ENCODE measurements around the gene PRRX2.

The PRRX2 gene

DNA sequence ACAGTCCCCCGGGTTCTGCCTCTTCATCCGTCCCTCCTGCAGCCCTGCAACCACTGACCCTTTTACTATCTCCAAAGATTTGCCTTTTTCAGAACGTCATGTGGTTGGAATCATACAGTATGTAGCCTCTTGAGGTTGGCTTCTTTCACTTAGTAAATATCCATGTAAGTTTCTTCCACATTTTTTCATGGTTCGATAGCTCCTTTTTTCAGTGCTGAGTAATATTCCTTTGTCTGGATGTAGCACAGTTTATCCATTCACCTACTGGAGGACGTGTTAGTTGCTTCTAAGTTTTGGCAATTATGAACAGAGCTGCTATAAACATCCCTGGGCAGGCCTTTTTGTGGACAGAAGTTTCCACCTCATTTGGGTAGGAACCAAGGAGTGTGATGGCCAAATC is 27.1 kb downstream of the PRRX2 start:
- TF ChIP-seq CTCF (IDR thresholded peaks at IDR 0.05; ENCODE audit: low read depth, low read length, poor library complexity, severe bottlenecking) (no peak), EZH2phosphoT487 (IDR thresholded peaks at IDR 0.05; ENCODE audit: borderline replicate concordance, low read length) (no peak)
- H3K79me2 ChIP-seq (ENCODE audit: control insufficient read depth, low read length): no peaks in the 10 kb centered on the region
- H3K4me1 ChIP-seq (ENCODE audit: control insufficient read depth, low read length): no peaks in the 10 kb centered on the region
- no peaks in the 10 kb centered on the region for H3F3A ChIP-seq (ENCODE audit: control insufficient read depth, insufficient read depth)
- no peak overlapping the region for H3K4me2 ChIP-seq (ENCODE audit: low read length)
- H3K4me3 ChIP-seq (ENCODE audit: low read length): no peak overlapping the region
- no peaks in the 10 kb centered on the region for H4K20me1 ChIP-seq (ENCODE audit: control insufficient read depth, insufficient read depth, low read depth, low read length)
- no peaks in the 10 kb centered on the region for H3K36me3 ChIP-seq (ENCODE audit: control insufficient read depth, low read length)
- H3K9me3 ChIP-seq (ENCODE audit: control insufficient read depth, insufficient read depth, low read length): no peaks in the 10 kb centered on the region
- no peaks in the 10 kb centered on the region for H3K9me2 ChIP-seq (replicated peaks; ENCODE audit: control insufficient read depth, low read length)
- no peak overlapping the region for H3K27ac ChIP-seq (ENCODE audit: low read depth, low read length)
- no peaks in the 10 kb centered on the region for H3K27me3 ChIP-seq (ENCODE audit: control insufficient read depth, low read length)

- no peaks in the 10 kb centered on the region for H3K9me3 ChIP-seq (ENCODE audit: control insufficient read depth, insufficient read depth, low read length)
- H3F3A ChIP-seq (ENCODE audit: control insufficient read depth, insufficient read depth): no peaks in the 10 kb centered on the region
- no peaks in the 10 kb centered on the region for H3K36me3 ChIP-seq (ENCODE audit: control insufficient read depth, low read length)
- H4K20me1 ChIP-seq (ENCODE audit: control insufficient read depth, insufficient read depth, low read depth, low read length): no peaks in the 10 kb centered on the region
- H3K79me2 ChIP-seq (ENCODE audit: control insufficient read depth, low read length): no peaks in the 10 kb centered on the region
- no peak overlapping the region for H3K27ac ChIP-seq (ENCODE audit: low read depth, low read length)
- H3K4me2 ChIP-seq (ENCODE audit: low read length): no peak overlapping the region
- no peak for TF ChIP-seq CTCF (IDR thresholded peaks at IDR 0.05; ENCODE audit: low read depth, low read length, poor library complexity, severe bottlenecking)
- no peak for TF ChIP-seq EZH2phosphoT487 (IDR thresholded peaks at IDR 0.05; ENCODE audit: borderline replicate concordance, low read length)
- no peak overlapping the region for H3K4me3 ChIP-seq (ENCODE audit: low read length)
- H3K9me2 ChIP-seq (replicated peaks; ENCODE audit: control insufficient read depth, low read length): no peaks in the 10 kb centered on the region
- H3K27me3 ChIP-seq (ENCODE audit: control insufficient read depth, low read length): no peaks in the 10 kb centered on the region
- H3K4me1 ChIP-seq (ENCODE audit: control insufficient read depth, low read length): no peaks in the 10 kb centered on the region
Measured at GRCh38 chr9:129693741-129694140, 28.3 kb downstream of the PRRX2 start.

DNA sequence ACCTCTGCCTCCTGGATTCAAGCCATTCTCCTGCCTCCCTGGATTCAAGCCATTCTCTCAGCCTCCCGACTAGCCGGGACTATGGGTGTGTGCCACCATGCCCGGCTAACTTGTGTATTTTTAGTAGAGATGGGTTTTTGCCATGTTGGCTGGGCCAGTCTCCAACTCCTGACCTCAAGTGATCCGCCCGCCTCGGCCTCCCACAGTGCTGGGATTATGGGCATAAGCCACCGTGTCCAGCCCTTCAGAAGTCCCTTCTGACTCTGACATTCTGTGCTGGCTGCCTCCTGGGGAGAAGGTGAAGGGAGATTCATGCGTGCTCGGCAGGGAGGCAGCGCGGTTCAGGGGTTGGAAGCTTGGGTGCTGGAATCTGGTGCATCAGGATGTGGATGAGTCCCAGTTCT is 28.8 kb downstream of the PRRX2 start:
- no peaks in the 10 kb centered on the region for H3K4me1 ChIP-seq (ENCODE audit: control insufficient read depth, low read length)
- TF ChIP-seq CTCF (IDR thresholded peaks at IDR 0.05; ENCODE audit: low read depth, low read length, poor library complexity, severe bottlenecking) (no peak), EZH2phosphoT487 (IDR thresholded peaks at IDR 0.05; ENCODE audit: borderline replicate concordance, low read length) (no peak)
- no peaks in the 10 kb centered on the region for H3K36me3 ChIP-seq (ENCODE audit: control insufficient read depth, low read length)
- no peak overlapping the region for H3K4me2 ChIP-seq (ENCODE audit: low read length)
- no peak overlapping the region for H3K27ac ChIP-seq (ENCODE audit: low read depth, low read length)
- H3K4me3 ChIP-seq (ENCODE audit: low read length): no peak overlapping the region
- no peaks in the 10 kb centered on the region for H3K27me3 ChIP-seq (ENCODE audit: control insufficient read depth, low read length)
- H3F3A ChIP-seq (ENCODE audit: control insufficient read depth, insufficient read depth): no peaks in the 10 kb centered on the region
- H4K20me1 ChIP-seq (ENCODE audit: control insufficient read depth, insufficient read depth, low read depth, low read length): no peaks in the 10 kb centered on the region
- H3K9me2 ChIP-seq (replicated peaks; ENCODE audit: control insufficient read depth, low read length): no peaks in the 10 kb centered on the region
- H3K9me3 ChIP-seq (ENCODE audit: control insufficient read depth, insufficient read depth, low read length): no peaks in the 10 kb centered on the region
- no peaks in the 10 kb centered on the region for H3K79me2 ChIP-seq (ENCODE audit: control insufficient read depth, low read length)

- no peaks in the 10 kb centered on the region for H3F3A ChIP-seq (ENCODE audit: control insufficient read depth, insufficient read depth)
- no peaks in the 10 kb centered on the region for H3K9me2 ChIP-seq (replicated peaks; ENCODE audit: control insufficient read depth, low read length)
- H3K79me2 ChIP-seq (ENCODE audit: control insufficient read depth, low read length): no peaks in the 10 kb centered on the region
- H3K27me3 ChIP-seq (ENCODE audit: control insufficient read depth, low read length): no peaks in the 10 kb centered on the region
- no peaks in the 10 kb centered on the region for H4K20me1 ChIP-seq (ENCODE audit: control insufficient read depth, insufficient read depth, low read depth, low read length)
- no peak overlapping the region for H3K4me3 ChIP-seq (ENCODE audit: low read length)
- no peaks in the 10 kb centered on the region for H3K36me3 ChIP-seq (ENCODE audit: control insufficient read depth, low read length)
- TF ChIP-seq CTCF (IDR thresholded peaks at IDR 0.05; ENCODE audit: low read depth, low read length, poor library complexity, severe bottlenecking): no peak
- TF ChIP-seq EZH2phosphoT487 (IDR thresholded peaks at IDR 0.05; ENCODE audit: borderline replicate concordance, low read length): no peak
- H3K9me3 ChIP-seq (ENCODE audit: control insufficient read depth, insufficient read depth, low read length): no peaks in the 10 kb centered on the region
- no peak overlapping the region for H3K4me2 ChIP-seq (ENCODE audit: low read length)
- H3K27ac ChIP-seq (ENCODE audit: low read depth, low read length): no peak overlapping the region
- H3K4me1 ChIP-seq (ENCODE audit: control insufficient read depth, low read length): no peaks in the 10 kb centered on the region
Measured at GRCh38 chr9:129695870-129696269, 30.4 kb downstream of the PRRX2 start.

All from DOHH2 (cell line).